Measurements from ENCODE around the gene HYOU1. TPM values are rescaled to one million over a fixed set of nuclear protein-coding genes. Genes with fewer than 3 reads are reported as not detected.
A peak's percentile ranks its signal among the peaks of the same experiment; 100 is the strongest.
"Not testable (repeated sequence)": the region's sequence is repeated elsewhere in the genome, so short reads cannot be mapped to it uniquely, and the experiment has no call there.

The HYOU1 gene
- total RNA-seq, 1 donor, result 68.4 TPM

- DNase-seq (ENCODE audit: low read depth in 2 of 3, low spot score in 2 of 3), result no peak
Measured at GRCh38 chr11:119087123-119087522, 30.1 kb upstream of the HYOU1 start.

GRCh38 chr11:119085437-119085847, 28.4 kb upstream of the HYOU1 start:
- DNase-seq (ENCODE audit: low read depth in 2 of 3, low spot score in 2 of 3), result peak in 1 of 3 donors; percentile 29

GRCh38 chr11:119084663-119085436, 27.8 kb upstream of the HYOU1 start, which contains the start of gene HMBS:
Gene HMBS, plus strand, starts transcription at chr11:119084881. Its CDS starts 153 bp downstream, at chr11:119085034.
- peak; percentile 70 to 97 (median 95) for DNase-seq (ENCODE audit: low read depth in 2 of 3, low spot score in 2 of 3)

- DNase-seq (ENCODE audit: low read depth in 2 of 3, low spot score in 2 of 3), result no peak
Measured at GRCh38 chr11:119081682-119082260, 24.8 kb upstream of the HYOU1 start.

- DNase-seq (ENCODE audit: low read depth in 2 of 3, low spot score in 2 of 3), result no peak
Measured at GRCh38 chr11:119078675-119079420, 21.8 kb upstream of the HYOU1 start.

- no peak for DNase-seq (ENCODE audit: low read depth in 2 of 3, low spot score in 2 of 3)
Measured at GRCh38 chr11:119077839-119078238, 20.8 kb upstream of the HYOU1 start.

GRCh38 chr11:119067371-119068222, 10.6 kb upstream of the HYOU1 start, which contains the start of gene VPS11:
Gene VPS11, plus strand, starts transcription at chr11:119067818. Its CDS starts 6 bp downstream, at chr11:119067824.
- peak; percentile 92 to 97 (median 97) for DNase-seq (ENCODE audit: low read depth in 2 of 3, low spot score in 2 of 3)

GRCh38 chr11:119065369-119065768, 8.4 kb upstream of the HYOU1 start:
- peak in 2 of 3 donors; percentile 29 to 56 for DNase-seq (ENCODE audit: low read depth in 2 of 3, low spot score in 2 of 3)

- DNase-seq (ENCODE audit: low read depth in 2 of 3, low spot score in 2 of 3), result no peak
Measured at GRCh38 chr11:119062779-119063178, 5.8 kb upstream of the HYOU1 start.

GRCh38 chr11:119061256-119061655, 4.3 kb upstream of the HYOU1 start:
- DNase-seq (ENCODE audit: low read depth in 2 of 3, low spot score in 2 of 3), result no peak

- DNase-seq (ENCODE audit: low read depth in 2 of 3, low spot score in 2 of 3), result not testable (repeated sequence)
Measured at GRCh38 chr11:119059128-119059527, 2.1 kb upstream of the HYOU1 start.

- peak; percentile 22 to 31 (median 22) for DNase-seq (ENCODE audit: low read depth in 2 of 3, low spot score in 2 of 3)
Measured at GRCh38 chr11:119056421-119056999, 495 bp downstream of the HYOU1 start.

- peak in 2 of 3 donors; percentile 57 to 61 for DNase-seq (ENCODE audit: low read depth in 2 of 3, low spot score in 2 of 3)
Measured at GRCh38 chr11:119055901-119056300, 1.1 kb downstream of the HYOU1 start.

GRCh38 chr11:119054418-119054817, 2.6 kb downstream of the HYOU1 start:
- DNase-seq (ENCODE audit: low read depth in 2 of 3, low spot score in 2 of 3), result no peak

GRCh38 chr11:119052163-119052814, 4.7 kb downstream of the HYOU1 start:
- DNase-seq (ENCODE audit: low read depth in 2 of 3, low spot score in 2 of 3), result no peak

- no peak for DNase-seq (ENCODE audit: low read depth in 2 of 3, low spot score in 2 of 3)
Measured at GRCh38 chr11:119051440-119052162, 5.4 kb downstream of the HYOU1 start.

- DNase-seq (ENCODE audit: low read depth in 2 of 3, low spot score in 2 of 3), result no peak
Measured at GRCh38 chr11:119049081-119049480, 7.9 kb downstream of the HYOU1 start.

GRCh38 chr11:119048644-119049043, 8.4 kb downstream of the HYOU1 start:
- DNase-seq (ENCODE audit: low read depth in 2 of 3, low spot score in 2 of 3), result no peak

GRCh38 chr11:119047205-119047604, 9.8 kb downstream of the HYOU1 start:
- no peak for DNase-seq (ENCODE audit: low read depth in 2 of 3, low spot score in 2 of 3)
